Measurements from ENCODE around the gene KLF2. TPM values are rescaled to one million over a fixed set of nuclear protein-coding genes. Genes with fewer than 3 reads are reported as not detected.
"Not testable (repeated sequence)": the region's sequence is repeated elsewhere in the genome, so short reads cannot be mapped to it uniquely, and the experiment has no call there.

Gene KLF2
- total RNA-seq, 1 experiment from 2014 or later: 1.9 TPM

- H3K36me3 ChIP-seq (ENCODE audit: insufficient read depth, low read length, poor library complexity, severe bottlenecking): no peaks in the 10 kb centered on the region
- intact Hi-C loops (cut with micrococcal nuclease; ENCODE audit: unreplicated experiment): no loop called here
- H3K27me3 ChIP-seq (replicated peaks; ENCODE audit: insufficient read depth, low read depth, low read length, poor library complexity): no peaks in the 10 kb centered on the region
- CTCF ChIA-PET: no interaction called here
- no peak overlapping the region for H3K4me3 ChIP-seq (ENCODE audit: low read depth, low read length, poor library complexity, severe bottlenecking)
- TF ChIP-seq CTCF (conservative IDR thresholded peaks at IDR 0.05; ENCODE audit: low read depth, low read length) (no peak), EZH2 (IDR thresholded peaks at IDR 0.05; ENCODE audit: borderline replicate concordance, low read depth, low read length, poor library complexity, severe bottlenecking) (no peak)
- no peaks in the 10 kb centered on the region for H3K9me3 ChIP-seq (ENCODE audit: low read depth, low read length, poor library complexity, severe bottlenecking)
- H3K27ac ChIP-seq (ENCODE audit: low read depth, low read length, poor library complexity, severe bottlenecking): no peak overlapping the region
- no peaks in the 10 kb centered on the region for H3K4me1 ChIP-seq (ENCODE audit: insufficient read depth, low read length, poor library complexity, severe bottlenecking)
- no peak for DNase-seq (ENCODE audit: low spot score)
- no TSS peak for BruUV-seq (replicated peaks)
- POLR2A ChIA-PET (ENCODE audit: low non-redundant PET): no interaction called here
Measured at GRCh38 chr19:16345457-16345856, 20.8 kb downstream of the KLF2 start.

GRCh38 chr19:16347099-16347498 lies 22.5 kb downstream of the KLF2 start:
- H3K4me1 ChIP-seq (ENCODE audit: insufficient read depth, low read length, poor library complexity, severe bottlenecking); H3K36me3 ChIP-seq (ENCODE audit: insufficient read depth, low read length, poor library complexity, severe bottlenecking); intact Hi-C loops (cut with micrococcal nuclease; ENCODE audit: unreplicated experiment); DNase-seq (ENCODE audit: low spot score); POLR2A ChIA-PET (ENCODE audit: low non-redundant PET); H3K9me3 ChIP-seq (ENCODE audit: low read depth, low read length, poor library complexity, severe bottlenecking); H3K27me3 ChIP-seq (replicated peaks; ENCODE audit: insufficient read depth, low read depth, low read length, poor library complexity); CTCF ChIA-PET; H3K27ac ChIP-seq (ENCODE audit: low read depth, low read length, poor library complexity, severe bottlenecking); H3K4me3 ChIP-seq (ENCODE audit: low read depth, low read length, poor library complexity, severe bottlenecking); BruUV-seq (replicated peaks): not testable (repeated sequence)

- intact Hi-C loops (cut with micrococcal nuclease; ENCODE audit: unreplicated experiment): no loop called here
- no peaks in the 10 kb centered on the region for H3K36me3 ChIP-seq (ENCODE audit: insufficient read depth, low read length, poor library complexity, severe bottlenecking)
- no peaks in the 10 kb centered on the region for H3K9me3 ChIP-seq (ENCODE audit: low read depth, low read length, poor library complexity, severe bottlenecking)
- no peak overlapping the region for H3K4me3 ChIP-seq (ENCODE audit: low read depth, low read length, poor library complexity, severe bottlenecking)
- TF ChIP-seq EZH2 (IDR thresholded peaks at IDR 0.05; ENCODE audit: borderline replicate concordance, low read depth, low read length, poor library complexity, severe bottlenecking) (no peak), CTCF (conservative IDR thresholded peaks at IDR 0.05; ENCODE audit: low read depth, low read length) (no peak)
- no TSS peak for BruUV-seq (replicated peaks)
- ChIA-PET CTCF (no interaction called here), POLR2A (ENCODE audit: low non-redundant PET) (no interaction called here)
- no peak for DNase-seq (ENCODE audit: low spot score)
- H3K27me3 ChIP-seq (replicated peaks; ENCODE audit: insufficient read depth, low read depth, low read length, poor library complexity): no peaks in the 10 kb centered on the region
- H3K4me1 ChIP-seq (ENCODE audit: insufficient read depth, low read length, poor library complexity, severe bottlenecking): no peaks in the 10 kb centered on the region
- H3K27ac ChIP-seq (ENCODE audit: low read depth, low read length, poor library complexity, severe bottlenecking): no peak overlapping the region
Measured at GRCh38 chr19:16347706-16348105, 23.1 kb downstream of the KLF2 start.

GRCh38 chr19:16349551-16350152 lies 25.0 kb downstream of the KLF2 start:
- Histone ChIP-seq H3K4me3 (ENCODE audit: low read depth, low read length, poor library complexity, severe bottlenecking) (no peak overlapping the region), H3K9me3 (ENCODE audit: low read depth, low read length, poor library complexity, severe bottlenecking) (no peaks in the 10 kb centered on the region), H3K4me1 (ENCODE audit: insufficient read depth, low read length, poor library complexity, severe bottlenecking) (no peaks in the 10 kb centered on the region), H3K36me3 (ENCODE audit: insufficient read depth, low read length, poor library complexity, severe bottlenecking) (no peaks in the 10 kb centered on the region), H3K27ac (ENCODE audit: low read depth, low read length, poor library complexity, severe bottlenecking) (no peak overlapping the region), H3K27me3 (replicated peaks; ENCODE audit: insufficient read depth, low read depth, low read length, poor library complexity) (no peaks in the 10 kb centered on the region)
- no peak for TF ChIP-seq EZH2 (IDR thresholded peaks at IDR 0.05; ENCODE audit: borderline replicate concordance, low read depth, low read length, poor library complexity, severe bottlenecking)
- no peak for TF ChIP-seq CTCF (conservative IDR thresholded peaks at IDR 0.05; ENCODE audit: low read depth, low read length)
- no TSS peak for BruUV-seq (replicated peaks)
- DNase-seq (ENCODE audit: low spot score): no peak
- ChIA-PET CTCF (no interaction called here), POLR2A (ENCODE audit: low non-redundant PET) (no interaction called here)
- intact Hi-C loops (cut with micrococcal nuclease; ENCODE audit: unreplicated experiment): no loop called here

All from A673 (cell line).